GM18870 (cell line): ENCODE data around the gene CELSR3.

Experiments used
- ATAC-seq: cut with Tn5 transposase; IDR thresholded peaks from one replicate; pipeline ENCODE4 v1.9.1; 2021; ENCODE audit warnings: moderate library complexity; ENCODE audit not compliant: unreplicated experiment

CELSR3 gene

GRCh38 chr3:48600711-48601621 is 61.7 kb downstream of the CELSR3 start:
- no peak for ATAC-seq

- no peak for ATAC-seq
Measured at GRCh38 chr3:48599509-48600285, 63.0 kb downstream of the CELSR3 start.

GRCh38 chr3:48599077-48599501 is 63.6 kb downstream of the CELSR3 start:
- ATAC-seq: no peak

GRCh38 chr3:48598323-48599076 is 64.2 kb downstream of the CELSR3 start:
- no peak for ATAC-seq

- ATAC-seq: no peak
Measured at GRCh38 chr3:48597408-48597800, 65.3 kb downstream of the CELSR3 start.

- no peak for ATAC-seq
Measured at GRCh38 chr3:48596676-48597407, 65.8 kb downstream of the CELSR3 start.

GRCh38 chr3:48596157-48596556 is 66.5 kb downstream of the CELSR3 start:
- no peak for ATAC-seq

- ATAC-seq: no peak
Measured at GRCh38 chr3:48595526-48596121, 67.1 kb downstream of the CELSR3 start.

- ATAC-seq: no peak
Measured at GRCh38 chr3:48595075-48595525, 67.6 kb downstream of the CELSR3 start, which contains the start of gene COL7A1. TSS of gene COL7A1 (minus strand) at chr3:48595329. CDS start at chr3:48595159, 170 bp downstream.

GRCh38 chr3:48594417-48595049 is 68.2 kb downstream of the CELSR3 start:
- no peak for ATAC-seq

GRCh38 chr3:48593337-48593736 is 69.3 kb downstream of the CELSR3 start:
- ATAC-seq: no peak

- ATAC-seq: no peak
Measured at GRCh38 chr3:48592519-48593087, 70.1 kb downstream of the CELSR3 start.

- ATAC-seq: no peak
Measured at GRCh38 chr3:48591886-48592518, 70.7 kb downstream of the CELSR3 start.

GRCh38 chr3:48591436-48591835 is 71.2 kb downstream of the CELSR3 start:
- no peak for ATAC-seq

GRCh38 chr3:48588230-48588629 is 74.5 kb downstream of the CELSR3 start:
- no peak for ATAC-seq

- no peak for ATAC-seq
Measured at GRCh38 chr3:48587686-48588085, 75.0 kb downstream of the CELSR3 start.
